SK-N-MC (cell line): ENCODE measurements around the gene RPS6KA3.
"Not testable (repeated sequence)": the region's sequence is repeated elsewhere in the genome, so short reads cannot be mapped to it uniquely, and the experiment has no call there.

Source experiments
- DNase-seq: peaks from one replicate; pipeline ENCODE4 v3.0.0-alpha.2; 2011; ENCODE audit warnings: low read depth, low spot score
- H3K27ac ChIP-seq: fragments of 200-600 bp; sonication (generic); 2 replicates; pipeline ENCODE4 v1.5.1; 2016; ENCODE audit warnings: mixed run types
- H3K36me3 ChIP-seq: fragments of 200-600 bp; sonication (generic); 2 replicates; pipeline ENCODE4 v1.6.1; 2017; ENCODE audit warnings: antibody characterized with exemption, low read length, mixed read lengths; ENCODE audit not compliant: insufficient read depth
- H3K4me3 ChIP-seq: fragments of 200-600 bp; sonication (generic); 2 replicates; pipeline ENCODE4 v1.5.1; 2016
- H3K9ac ChIP-seq: fragments of 200-600 bp; sonication (generic); 2 replicates; pipeline ENCODE4 v1.8.0; 2017; ENCODE audit warnings: mixed run types, mixed read lengths; ENCODE audit not compliant: insufficient read length
- H3K9me3 ChIP-seq: fragments of 200-600 bp; sonication (generic); 2 replicates; pipeline ENCODE4 v1.6.1; 2017; ENCODE audit warnings: low read depth, mild to moderate bottlenecking, antibody characterized with exemption, low read length, moderate library complexity, mixed read lengths
- EZH2 ChIP-seq: fragments of 200-600 bp; sonication (generic); IDR thresholded peaks from one replicate; pipeline ENCODE4 v1.6.1; 2017; ENCODE audit warnings: antibody characterized with exemption
- FOXP2 ChIP-seq: optimal IDR thresholded peaks from 2 replicates; pipeline ENCODE3; 2011; ENCODE audit warnings: mild to moderate bottlenecking, moderate library complexity; ENCODE audit not compliant: insufficient read depth; ENCODE audit errors: extremely low read length, control extremely low read depth
- POLR2AphosphoS5 ChIP-seq: IDR thresholded peaks from 2 replicates; pipeline ENCODE4 v1.6.1; 2012; ENCODE audit warnings: mild to moderate bottlenecking, low read depth, low read length, borderline replicate concordance

The RPS6KA3 gene

GRCh38 chrX:20253232-20253543, 13.5 kb downstream of the RPS6KA3 start:
- Histone ChIP-seq H3K9me3 (no peaks in the 10 kb centered on the region), H3K9ac (no peak overlapping the region), H3K36me3 (no peaks in the 10 kb centered on the region), H3K4me3 (no peak overlapping the region), H3K27ac (no peak overlapping the region)
- no peak for DNase-seq
- no peak for TF ChIP-seq FOXP2
- TF ChIP-seq EZH2 = no peak
- TF ChIP-seq POLR2AphosphoS5 = no peak

- no peak overlapping the region for H3K4me3 ChIP-seq
- H3K36me3 ChIP-seq = no peaks in the 10 kb centered on the region
- H3K27ac ChIP-seq = no peak overlapping the region
- no peaks in the 10 kb centered on the region for H3K9me3 ChIP-seq
- no peak for TF ChIP-seq POLR2AphosphoS5
- no peak for TF ChIP-seq EZH2
- TF ChIP-seq FOXP2 = no peak
- DNase-seq = no peak
- H3K9ac ChIP-seq = no peak overlapping the region
Observed at GRCh38 chrX:20252381-20253231, 14.1 kb downstream of the RPS6KA3 start.

GRCh38 chrX:20251691-20252090, 15.0 kb downstream of the RPS6KA3 start:
- Histone ChIP-seq H3K36me3 (no peaks in the 10 kb centered on the region), H3K9me3 (no peaks in the 10 kb centered on the region), H3K9ac (no peak overlapping the region), H3K27ac (no peak overlapping the region), H3K4me3 (no peak overlapping the region)
- no peak for DNase-seq
- TF ChIP-seq EZH2 = no peak
- no peak for TF ChIP-seq FOXP2
- no peak for TF ChIP-seq POLR2AphosphoS5

- H3K4me3 ChIP-seq, H3K9ac ChIP-seq, H3K36me3 ChIP-seq, H3K27ac ChIP-seq, DNase-seq, H3K9me3 ChIP-seq: not testable (repeated sequence)
Observed at GRCh38 chrX:20250146-20250545, 16.6 kb downstream of the RPS6KA3 start.

- no peak for DNase-seq
- H3K36me3 ChIP-seq = no peaks in the 10 kb centered on the region
- H3K9me3 ChIP-seq = no peaks in the 10 kb centered on the region
- TF ChIP-seq EZH2 = no peak
- TF ChIP-seq FOXP2 = no peak
- TF ChIP-seq POLR2AphosphoS5 = no peak
- no peak overlapping the region for H3K4me3 ChIP-seq
- no peak overlapping the region for H3K9ac ChIP-seq
- H3K27ac ChIP-seq = no peak overlapping the region
Observed at GRCh38 chrX:20248592-20249192, 18.0 kb downstream of the RPS6KA3 start.

- no peak for DNase-seq
- Histone ChIP-seq H3K9ac (no peak overlapping the region), H3K36me3 (no peaks in the 10 kb centered on the region), H3K4me3 (no peak overlapping the region), H3K9me3 (peaks cover 6% of the 10 kb centered on the region; the same call in 1 of the 2 replicates), H3K27ac (no peak overlapping the region)
- no peak for TF ChIP-seq EZH2
- no peak for TF ChIP-seq POLR2AphosphoS5
- TF ChIP-seq FOXP2 = no peak
Observed at GRCh38 chrX:20244931-20245330, 21.8 kb downstream of the RPS6KA3 start.

GRCh38 chrX:20240201-20240600, 26.5 kb downstream of the RPS6KA3 start:
- H3K9me3 ChIP-seq = peaks cover 6% of the 10 kb centered on the region; the same call in 1 of the 2 replicates
- no peak for DNase-seq
- no peak overlapping the region for H3K27ac ChIP-seq
- TF ChIP-seq POLR2AphosphoS5 (no peak), EZH2 (no peak), FOXP2 (no peak)
- H3K36me3 ChIP-seq = no peaks in the 10 kb centered on the region
- no peak overlapping the region for H3K4me3 ChIP-seq
- H3K9ac ChIP-seq = no peak overlapping the region

- Histone ChIP-seq H3K9ac (no peak overlapping the region), H3K4me3 (no peak overlapping the region), H3K36me3 (peaks cover 4% of the 10 kb centered on the region; the same call in 1 of the 2 replicates), H3K9me3 (peaks cover 6% of the 10 kb centered on the region; the same call in 1 of the 2 replicates), H3K27ac (no peak overlapping the region)
- DNase-seq = no peak
- TF ChIP-seq FOXP2 = no peak
Observed at GRCh38 chrX:20237864-20238263, 28.8 kb downstream of the RPS6KA3 start.

GRCh38 chrX:20235755-20236154, 31.0 kb downstream of the RPS6KA3 start:
- TF ChIP-seq EZH2 = no peak
- TF ChIP-seq POLR2AphosphoS5 = no peak
- no peak for TF ChIP-seq FOXP2

More at GRCh38 chrX:20235755-20236154, 31.0 kb downstream of the RPS6KA3 start:
- Histone ChIP-seq H3K36me3 (peaks cover 4% of the 10 kb centered on the region; the same call in 1 of the 2 replicates), H3K9ac (no peak overlapping the region), H3K9me3 (no peaks in the 10 kb centered on the region), H3K4me3 (no peak overlapping the region), H3K27ac (no peak overlapping the region)
- DNase-seq = no peak
